GM21381 (cell line): ENCODE measurements around the gene FLNC.

Source experiments
- ATAC-seq: cut with Tn5 transposase; IDR thresholded peaks from one replicate; pipeline ENCODE4 v1.9.1; 2021; ENCODE audit warnings: mild to moderate bottlenecking, moderate library complexity; ENCODE audit not compliant: unreplicated experiment

The FLNC gene

DNA sequence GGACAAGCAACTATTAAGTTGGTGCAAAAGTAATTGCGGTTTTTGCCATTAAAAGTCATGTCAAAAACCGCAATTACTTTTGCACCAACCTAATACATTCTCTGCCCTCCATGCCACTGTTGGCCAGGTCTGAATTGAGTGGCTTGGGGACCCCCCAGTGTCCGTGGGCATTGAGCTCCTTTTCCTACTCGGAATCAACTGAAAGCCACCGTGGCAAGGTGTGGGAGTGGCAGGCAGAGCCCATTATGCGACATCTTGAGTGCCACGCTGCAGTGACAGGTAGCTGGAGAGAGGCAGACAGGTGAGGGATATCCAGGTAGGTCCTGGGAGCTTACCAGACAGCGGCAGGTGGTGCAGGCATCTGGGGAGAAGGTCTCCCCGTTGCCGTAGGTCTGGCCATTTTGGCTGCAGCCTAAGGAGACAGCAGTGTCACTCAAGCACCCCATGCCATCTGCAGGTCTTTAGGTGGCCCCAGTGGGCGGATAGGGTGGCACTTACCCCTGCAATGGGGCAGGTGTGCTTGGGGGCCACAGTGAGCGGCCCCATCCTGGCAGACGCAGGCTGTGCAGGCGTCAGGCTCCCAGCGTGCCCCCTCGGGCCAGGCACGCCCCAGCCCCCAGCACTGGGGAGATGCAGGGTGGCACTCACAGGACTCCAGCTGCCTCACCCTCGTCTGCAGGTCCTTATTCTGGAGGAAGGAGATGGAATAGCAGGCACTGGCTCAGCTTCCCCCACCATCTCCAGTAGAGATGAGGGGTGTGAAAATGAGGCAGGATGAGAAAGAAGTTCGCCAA lies 76.8 kb downstream of the FLNC start:
- ATAC-seq = no peak
